GM21619 (cell line): Measurements from ENCODE around the gene NEO1.

ENCODE experiments used
- ATAC-seq: cut with Tn5 transposase; IDR thresholded peaks from one replicate; pipeline ENCODE4 v1.9.1; 2021; ENCODE audit not compliant: unreplicated experiment

NEO1 gene

GRCh38 chr15:73346735-73347312, 294.6 kb downstream of the NEO1 start:
- no peak for ATAC-seq

GRCh38 chr15:73349191-73349590, 296.9 kb downstream of the NEO1 start:
- ATAC-seq, result no peak

GRCh38 chr15:73352082-73352481, 299.8 kb downstream of the NEO1 start:
- ATAC-seq, result no peak

- no peak for ATAC-seq
These were observed 301.5 kb downstream of the NEO1 start for GRCh38 chr15:73353734-73354133.

- no peak for ATAC-seq
These were observed 302.0 kb downstream of the NEO1 start for GRCh38 chr15:73354241-73354640.
